GM12878 (cell line): Measurements from ENCODE around the gene IL22RA2. TPM values are rescaled to one million over a fixed set of nuclear protein-coding genes. Genes with fewer than 3 reads are reported as not detected.

ENCODE experiments used
- ATF2 ChIP-seq: IDR thresholded peaks from 2 replicates; pipeline ENCODE4 v1.6.1; 2012; ENCODE audit warnings: low read length, inconsistent platforms
- CBX3 ChIP-seq: fragments of 200-600 bp; sonication (generic); IDR thresholded peaks from 2 replicates; pipeline ENCODE4 v1.6.1; 2016; ENCODE audit warnings: low read depth, borderline replicate concordance
- CTCF ChIP-seq, 3 experiments: IDR thresholded peaks in 2 of 3; conservative IDR thresholded peaks in 1 of 3; 2 replicates each; pipeline ENCODE4 v1.5.1; 2011; ENCODE audit warnings: low read depth in 3 of 3, low read length in 3 of 3, mild to moderate bottlenecking in 3 of 3, control low read depth in 2 of 3, moderate library complexity in 2 of 3, inconsistent platforms in 1 of 3, mixed read lengths in 1 of 3; ENCODE audit not compliant: control insufficient read depth in 2 of 3, insufficient read depth in 1 of 3; ENCODE audit errors: extremely low read depth in 1 of 3
- DPF2 ChIP-seq: fragments of 450-650 bp; IDR thresholded peaks from 2 replicates; pipeline ENCODE4 v1.6.1; 2017; ENCODE audit warnings: mild to moderate bottlenecking
- EED ChIP-seq: sonication (generic); IDR thresholded peaks from 2 replicates; pipeline ENCODE4 v1.6.1; 2016; ENCODE audit warnings: antibody characterized with exemption, low read depth
- EGR1 ChIP-seq, 2 experiments: IDR thresholded peaks; 1 replicate in 1 of 2; 2 replicates in 1 of 2; pipeline ENCODE4 v1.6.1; 2011 to 2012; ENCODE audit warnings: low read depth in 2 of 2, low read length in 2 of 2, borderline replicate concordance in 1 of 2, mild to moderate bottlenecking in 1 of 2, moderate library complexity in 1 of 2
- EP300 ChIP-seq, 2 experiments: fragments of 150-350 bp in 1 of 2; IDR thresholded peaks; 2 replicates each; pipeline ENCODE4 v1.6.1; 2011 to 2012; ENCODE audit warnings: low read depth in 2 of 2, low read length in 2 of 2, borderline replicate concordance in 1 of 2, improper control_type of control experiment in 1 of 2, inconsistent platforms in 1 of 2; ENCODE audit not compliant: control insufficient read depth in 1 of 2
- FOXM1 ChIP-seq: IDR thresholded peaks from 2 replicates; pipeline ENCODE4 v1.6.1; 2012; ENCODE audit warnings: low read depth, mild to moderate bottlenecking, inconsistent platforms, low read length, moderate library complexity
- KAT2A ChIP-seq: conservative IDR thresholded peaks from 2 replicates; pipeline ENCODE4 v1.6.1; 2011; ENCODE audit warnings: low read depth, low read length; ENCODE audit not compliant: control insufficient read depth
- KLF5 ChIP-seq: fragments of 450-650 bp; IDR thresholded peaks from 2 replicates; pipeline ENCODE4 v1.6.1; 2014; ENCODE audit warnings: mild to moderate bottlenecking; ENCODE audit not compliant: partially characterized antibody
- NKRF ChIP-seq: fragments of 450-650 bp; conservative IDR thresholded peaks from 2 replicates; pipeline ENCODE4 v1.6.1; 2017; ENCODE audit warnings: mild to moderate bottlenecking, moderate library complexity
- NR2C1 ChIP-seq: fragments of 450-650 bp; IDR thresholded peaks from 2 replicates; pipeline ENCODE4 v1.6.1; 2017; ENCODE audit warnings: antibody characterized with exemption, mild to moderate bottlenecking, moderate library complexity
- POLR2AphosphoS2 ChIP-seq: IDR thresholded peaks from 2 replicates; pipeline ENCODE4 v1.6.1; 2011; ENCODE audit warnings: low read depth, mild to moderate bottlenecking, low read length, improper control_type of control experiment, moderate library complexity
- RAD21 ChIP-seq: IDR thresholded peaks from 2 replicates; pipeline ENCODE4 v1.6.1; 2011; ENCODE audit warnings: mild to moderate bottlenecking, low read depth, low read length, moderate library complexity; ENCODE audit not compliant: insufficient read depth
- SUPT20H ChIP-seq: IDR thresholded peaks from 2 replicates; pipeline ENCODE4 v1.6.1; 2011; ENCODE audit warnings: low read depth, mild to moderate bottlenecking, low read length, moderate library complexity, borderline replicate concordance; ENCODE audit not compliant: control insufficient read depth
- TCF3 ChIP-seq: IDR thresholded peaks from 2 replicates; pipeline ENCODE4 v1.6.1; 2012; ENCODE audit warnings: low read depth, mild to moderate bottlenecking, low read length, borderline replicate concordance; ENCODE audit not compliant: insufficient read depth
- TCF7 ChIP-seq: IDR thresholded peaks from 2 replicates; pipeline ENCODE4 v1.6.1; 2014; ENCODE audit warnings: antibody characterized with exemption, borderline replicate concordance
- ZNF592 ChIP-seq: fragments of 450-650 bp; IDR thresholded peaks from 2 replicates; pipeline ENCODE4 v1.6.1; 2017; ENCODE audit warnings: mild to moderate bottlenecking, moderate library complexity
- ZZZ3 ChIP-seq: IDR thresholded peaks from 2 replicates; pipeline ENCODE4 v1.6.1; 2011; ENCODE audit warnings: low read depth; ENCODE audit not compliant: control insufficient read depth, insufficient read length
- polyA plus RNA-seq, 11 experiments: library from polyadenylated mRNA; depleted of rRNA in 4 of 11; unstranded in 6 of 11; stranded (reverse) in 5 of 11; fragments of >200 nt; fragmentation: Nextera tagmentation in 4 of 11; fragmentation: Illumina TruSeq in 1 of 11; extraction: Ambion mirVana in 4 of 11; extraction: Trizol in 1 of 11; gene quantifications; 1 replicate in 1 of 11; 2 replicates in 10 of 11; pipeline versions ENCODE4 v1.2.1 to v1.2.3, GENCODE V29; 2011 to 2016; ENCODE audit warnings: inconsistent platforms in 2 of 11, missing spikeins in 2 of 11, low read depth in 1 of 11
- total RNA-seq, 4 experiments: library from RNA; depleted of rRNA in 3 of 4; stranded (reverse); fragments of >200 nt in 3 of 4; fragmentation: Illumina TruSeq in 1 of 4; extraction: Trizol in 1 of 4; gene quantifications; 2 replicates each; pipeline versions ENCODE4 v1.2.1 to v1.2.3, GENCODE V29; 2013 to 2021

IL22RA2 gene
- total and polyA plus RNA-seq, 10 of the 15 experiments (the other 5 are each of a cell fraction or from before 2014, with no cell fraction given) = 0.05 to 0.22 (median 0.09) TPM; not detected in 3

- TF ChIP-seq TCF7 = no peak
- TF ChIP-seq EP300 (IDR thresholded peaks at IDR 0.05; ENCODE audit: borderline replicate concordance in 1 of 2, control insufficient read depth in 1 of 2, low read depth in 2 of 2, low read length in 2 of 2) = peak in 1 of 2 experiments; percentile 21; a peak in 1 of 4 replicates
- TF ChIP-seq FOXM1 = peak; percentile 79
- no peak for TF ChIP-seq KLF5
- TF ChIP-seq RAD21 = 0 out of 2 replicates have a peak, but pooled peaks have one; percentile 8
- TF ChIP-seq CTCF (IDR thresholded peaks at IDR 0.05 in 2 of 3, conservative IDR thresholded peaks at IDR 0.05 in 1 of 3; ENCODE audit: control insufficient read depth in 2 of 3, extremely low read depth in 1 of 3, insufficient read depth in 1 of 3, low read depth in 3 of 3, low read length in 3 of 3) = no peak
- no peak for TF ChIP-seq DPF2
- no peak for TF ChIP-seq NR2C1
- TF ChIP-seq CBX3 = no peak
- TF ChIP-seq POLR2AphosphoS2 = no peak
- no peak for TF ChIP-seq KAT2A
- TF ChIP-seq ZNF592 = peak; percentile 48
- TF ChIP-seq NKRF = no peak
- no peak for TF ChIP-seq EED
- no peak for TF ChIP-seq ZZZ3
- TF ChIP-seq EGR1 (IDR thresholded peaks at IDR 0.05; ENCODE audit: borderline replicate concordance in 1 of 2, low read depth in 2 of 2, low read length in 2 of 2) = no peak
- TF ChIP-seq SUPT20H = no peak
- peak; percentile 93 for TF ChIP-seq ATF2
- no peak for TF ChIP-seq TCF3
Observed at GRCh38 chr6:137107767-137108105, 65.7 kb downstream of the IL22RA2 start (continued).
